Choroid plexus epithelial cell (primary cell): ENCODE results near the gene PCDHGB5.

ENCODE experiments used
- DNase-seq: peaks from one replicate; pipeline ENCODE4 v3.0.0-alpha.2; 2010; ENCODE audit warnings: low read depth
- H3K4me3 ChIP-seq: 2 replicates; pipeline ENCODE4 v1.5.1; 2011; ENCODE audit warnings: low read depth, mild to moderate bottlenecking, control low read depth, low read length, moderate library complexity
- CTCF ChIP-seq: conservative IDR thresholded peaks from 2 replicates; pipeline ENCODE4 v1.5.1; 2011; ENCODE audit warnings: low read depth, mild to moderate bottlenecking, control low read depth, inconsistent platforms, low read length, moderate library complexity

Gene PCDHGB5

GRCh38 chr5:141441571-141442170 lies 43.9 kb downstream of the PCDHGB5 start:
- DNase-seq = no peak
- TF ChIP-seq CTCF = no peak
- no peak overlapping the region for H3K4me3 ChIP-seq
